HG03442 (cell line): ENCODE data around the gene IFT74.

Experiments used
- ATAC-seq: cut with Tn5 transposase; IDR thresholded peaks from one replicate; pipeline ENCODE4 v1.9.1; 2021; ENCODE audit warnings: mild to moderate bottlenecking, moderate library complexity; ENCODE audit not compliant: unreplicated experiment

IFT74 gene

DNA sequence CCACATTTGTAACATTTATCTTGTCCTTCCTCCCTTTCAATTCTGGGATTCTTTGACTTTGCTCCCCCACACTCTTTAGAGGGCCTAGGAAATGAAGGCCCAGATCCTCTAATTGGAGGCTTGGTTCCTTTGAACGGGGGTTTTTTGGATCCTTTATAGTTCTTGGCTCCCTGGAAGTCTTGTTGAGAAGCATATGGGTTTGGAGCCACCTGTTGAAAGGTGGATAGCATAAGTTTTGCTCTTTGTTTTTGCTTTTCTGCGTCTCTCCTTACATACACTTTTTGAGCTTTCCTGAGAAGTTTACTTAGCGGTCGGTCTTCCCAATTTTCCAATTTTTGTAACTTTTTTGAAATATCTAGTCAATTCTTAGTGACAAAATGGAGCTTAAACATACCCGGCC is 17.8 kb downstream of the IFT74 start:
- ATAC-seq = no peak

DNA sequence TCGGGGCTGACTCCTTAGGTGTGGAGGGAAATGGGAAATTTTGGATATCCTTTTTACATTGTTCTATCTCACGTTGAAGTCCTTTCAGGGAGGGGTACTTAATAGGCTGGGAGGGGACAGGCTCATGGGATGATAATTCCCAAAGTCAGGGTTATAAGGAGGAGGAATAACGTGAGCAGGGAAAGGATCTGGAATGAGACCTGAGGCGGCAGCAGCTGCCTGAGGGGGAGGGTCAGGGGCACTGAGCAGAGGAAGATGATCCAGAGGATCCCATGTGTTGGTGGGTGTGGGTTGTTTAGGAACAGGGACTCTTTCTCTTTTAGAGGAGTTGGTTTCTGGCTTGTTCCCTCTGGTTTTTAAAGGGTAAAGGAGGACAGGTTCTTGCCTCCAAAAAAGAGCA is 18.7 kb downstream of the IFT74 start:
- no peak for ATAC-seq

DNA sequence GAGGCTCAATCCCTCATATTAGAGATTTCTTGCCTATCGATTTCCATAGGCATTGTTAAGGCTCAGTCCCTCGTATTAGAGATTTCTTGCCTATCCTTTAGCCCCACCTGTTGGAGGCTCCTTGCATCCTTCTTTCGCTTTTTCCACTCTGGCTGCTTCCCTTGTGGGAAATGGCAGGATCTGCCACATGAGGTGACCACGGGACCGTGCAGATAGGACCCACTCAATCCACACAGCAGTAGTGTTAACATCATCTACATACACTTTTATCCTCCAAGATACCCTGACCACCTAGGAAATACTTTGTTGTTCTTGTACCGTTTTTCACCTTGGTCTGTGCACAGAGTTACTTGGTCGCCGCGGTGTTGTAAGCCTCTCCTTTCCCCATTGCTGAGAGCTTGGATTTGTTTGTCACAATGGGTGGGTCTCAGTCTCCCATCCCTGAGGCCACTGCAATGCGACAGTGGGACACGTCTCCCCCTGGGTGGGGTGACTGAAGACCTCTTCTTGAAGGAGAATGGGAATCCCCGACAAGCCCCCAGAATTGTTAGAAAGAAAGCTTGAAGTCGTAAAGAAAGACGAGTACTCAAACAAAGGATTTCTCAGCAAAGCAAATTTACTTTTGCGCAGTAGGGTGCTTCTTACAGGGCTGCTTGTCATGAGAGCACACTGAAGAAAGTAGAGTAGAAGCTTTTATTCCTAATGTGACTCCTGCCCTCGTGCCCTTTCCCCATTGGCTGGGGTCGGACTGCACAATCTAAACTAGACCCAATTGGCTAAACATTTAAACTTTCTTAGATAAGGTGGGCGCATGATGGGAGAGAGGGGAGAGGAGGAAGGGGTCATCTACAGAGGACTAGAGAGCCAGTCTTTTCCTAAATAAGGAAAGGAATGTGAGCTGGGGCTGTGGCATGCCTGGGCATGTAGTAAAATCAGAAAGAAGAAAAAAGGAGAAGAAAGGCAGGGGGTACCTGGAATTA is 19.8 kb downstream of the IFT74 start:
- no peak for ATAC-seq

DNA sequence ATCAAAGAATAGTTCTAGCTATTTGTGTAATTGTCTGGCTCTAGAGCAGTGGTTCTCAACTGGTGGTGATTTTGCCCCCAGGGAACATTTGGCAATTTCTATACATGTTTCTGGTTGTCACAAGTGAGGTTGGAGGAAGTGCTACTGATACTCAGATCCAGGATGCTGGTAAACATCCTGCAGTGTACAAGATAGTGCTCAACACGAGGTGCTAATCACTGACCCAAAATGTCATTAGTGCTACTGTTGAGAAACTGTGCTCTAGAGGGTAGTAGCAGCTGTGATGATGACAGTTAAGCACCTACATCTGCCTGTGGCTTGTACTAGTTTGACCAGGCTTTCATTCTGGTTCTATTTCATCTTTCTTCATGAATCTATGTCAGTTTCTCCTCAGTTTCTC is 27.1 kb downstream of the IFT74 start:
- ATAC-seq = peak; percentile 54

DNA sequence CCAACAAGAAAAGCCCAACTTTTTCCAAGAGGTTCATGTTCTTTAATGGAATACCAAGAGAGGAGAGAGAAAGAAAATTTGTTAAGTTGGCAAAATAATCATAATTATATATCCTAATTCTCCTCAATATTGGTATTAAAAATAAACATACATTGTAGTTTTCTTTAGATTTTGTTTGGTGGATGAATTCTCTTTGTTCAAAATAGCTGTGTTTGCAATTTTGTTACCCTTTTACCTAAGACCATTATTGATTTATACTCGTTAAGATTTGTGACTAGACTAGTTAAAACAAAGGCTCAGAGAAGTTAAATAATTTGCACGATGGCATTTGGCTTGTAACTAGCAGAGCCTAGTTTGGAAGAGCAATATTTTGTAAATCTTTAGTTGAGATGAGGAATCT is 39.6 kb downstream of the IFT74 start:
- ATAC-seq = no peak

DNA sequence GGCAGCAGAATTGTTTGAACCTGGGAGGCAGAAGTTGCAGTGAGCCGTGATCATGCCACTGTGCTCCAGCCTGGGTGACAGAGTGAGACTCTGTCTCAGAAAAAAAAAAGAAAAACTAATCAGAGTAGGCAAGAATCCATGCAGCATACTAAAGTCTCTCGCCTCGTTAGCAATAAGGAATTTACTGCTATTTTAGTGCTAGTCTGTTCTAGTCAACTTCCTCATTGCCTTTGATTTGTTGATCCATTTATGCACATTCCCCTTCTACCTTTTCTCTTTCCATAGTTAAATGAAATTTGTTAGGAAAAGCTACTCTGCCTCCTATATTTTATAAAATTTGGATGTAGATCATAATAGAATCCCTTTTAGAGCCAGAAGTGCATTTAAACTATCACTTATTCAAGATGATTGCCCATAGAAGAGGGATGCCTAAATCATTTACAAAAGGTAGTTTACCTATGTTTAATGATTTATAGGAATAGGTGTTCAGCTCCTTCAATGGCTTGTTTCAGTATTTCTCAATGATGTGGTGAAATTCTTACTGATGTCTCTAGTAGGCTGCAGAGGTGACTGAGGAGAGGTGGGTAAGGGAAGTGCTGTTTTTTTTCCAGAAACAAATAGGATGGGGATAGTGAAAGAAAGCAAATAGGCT is 47.3 kb downstream of the IFT74 start:
- no peak for ATAC-seq

DNA sequence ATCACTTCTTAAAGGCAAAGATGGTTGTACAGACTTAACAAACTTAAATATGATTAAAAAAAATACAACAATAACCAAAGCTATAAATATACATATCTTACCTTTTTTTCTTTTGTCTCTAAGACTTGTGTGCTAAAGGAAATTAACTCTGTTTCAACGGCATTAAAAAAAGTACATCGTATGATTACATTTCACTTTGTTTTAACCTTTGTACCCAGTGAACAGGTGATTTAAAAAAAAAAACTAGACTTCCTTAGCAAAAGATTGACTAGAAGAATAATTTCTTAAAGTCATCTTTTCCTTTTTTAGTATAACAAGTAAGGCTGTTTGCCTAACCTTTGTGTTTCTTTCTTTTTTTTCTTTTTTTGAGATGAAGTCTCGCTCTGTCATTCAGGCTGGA is 49.3 kb downstream of the IFT74 start, which contains the start of gene LRRC19:
LRRC19 (minus strand) TSS at position 182 of the 400 bp plus-strand sequence. CDS start 5,978 bp downstream, outside the sequence.
- no peak for ATAC-seq

DNA sequence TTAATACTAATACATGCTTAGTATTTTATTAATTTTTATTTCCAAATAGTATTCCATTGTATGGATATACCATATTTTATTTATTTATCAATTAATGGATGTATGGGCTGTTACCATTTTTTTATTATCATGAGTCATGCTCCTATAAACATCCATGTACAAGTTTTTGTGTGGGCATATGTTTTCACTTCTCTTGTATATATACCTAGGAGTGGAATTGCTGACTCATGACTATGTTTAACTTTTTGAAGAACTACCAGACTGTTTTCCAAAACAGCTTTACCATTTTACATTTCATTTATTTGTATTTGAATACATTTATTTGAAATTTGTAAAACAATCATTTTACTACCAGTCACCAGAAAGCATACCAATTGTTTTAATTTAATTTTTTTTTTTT is 63.4 kb downstream of the IFT74 start:
- ATAC-seq = no peak

DNA sequence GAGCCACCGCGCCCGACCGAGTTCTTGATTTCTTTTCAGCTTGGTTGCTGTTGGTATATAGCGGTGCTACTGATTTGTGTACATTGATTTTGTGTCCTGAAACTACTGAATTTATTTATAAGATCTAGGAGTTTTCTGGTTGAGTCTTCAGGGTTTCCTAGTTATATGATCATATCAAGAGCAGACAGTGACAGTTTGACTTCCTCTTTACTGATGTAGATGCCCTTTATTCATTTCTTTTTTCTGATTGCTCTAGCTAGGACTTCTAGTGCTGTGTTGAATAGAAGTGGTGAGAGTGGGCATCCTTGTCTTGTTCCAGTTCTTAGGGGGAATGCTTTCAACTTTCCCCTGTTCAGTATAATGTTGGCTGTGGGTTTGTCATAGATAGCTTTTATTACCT is 66.7 kb downstream of the IFT74 start:
- no peak for ATAC-seq

DNA sequence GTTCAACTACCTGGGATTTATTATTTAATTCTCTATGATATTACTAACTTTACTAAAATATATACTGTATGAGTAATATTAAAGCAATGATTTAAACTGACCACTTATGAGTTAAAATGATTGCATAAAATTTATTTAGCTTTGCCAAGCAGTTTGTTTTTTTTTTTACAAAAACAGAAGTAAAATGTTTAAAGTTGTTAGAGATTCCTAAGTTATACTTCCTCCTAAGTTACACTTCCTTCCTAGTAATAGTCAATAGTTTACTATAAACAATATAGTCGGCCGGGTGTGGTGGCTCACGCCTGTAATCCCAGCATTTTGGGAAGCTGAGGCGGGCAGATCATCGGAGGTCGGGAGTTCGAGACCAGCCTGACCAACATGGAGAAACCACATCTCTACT is 73.0 kb downstream of the IFT74 start:
- ATAC-seq = no peak

DNA sequence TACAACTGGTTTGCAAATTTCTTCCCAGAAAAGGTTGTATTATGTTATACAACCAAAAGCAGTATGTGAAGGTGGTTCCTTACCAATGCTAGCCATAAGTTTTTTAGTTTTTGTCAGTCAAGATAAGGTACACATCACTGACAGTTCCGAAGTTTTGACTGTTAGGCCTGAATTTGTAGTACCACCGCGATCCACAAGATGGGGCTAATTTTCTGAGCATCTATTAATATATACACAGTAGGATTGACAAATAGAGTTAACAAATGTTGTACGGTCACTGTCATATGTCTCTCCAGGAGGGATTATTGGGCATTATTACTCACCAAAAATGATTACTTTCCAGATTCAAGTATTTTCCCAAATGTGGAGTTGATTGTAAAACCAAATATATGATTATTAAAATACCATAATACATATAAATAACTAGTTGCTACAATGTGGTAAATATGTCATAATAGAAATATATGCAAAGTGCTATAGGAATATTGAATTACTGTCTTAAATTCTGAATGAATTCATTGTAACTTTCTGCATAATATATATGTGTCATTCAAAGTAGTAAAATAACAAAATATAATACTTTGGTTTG is 77.7 kb downstream of the IFT74 start:
- peak; percentile 88 for ATAC-seq

DNA sequence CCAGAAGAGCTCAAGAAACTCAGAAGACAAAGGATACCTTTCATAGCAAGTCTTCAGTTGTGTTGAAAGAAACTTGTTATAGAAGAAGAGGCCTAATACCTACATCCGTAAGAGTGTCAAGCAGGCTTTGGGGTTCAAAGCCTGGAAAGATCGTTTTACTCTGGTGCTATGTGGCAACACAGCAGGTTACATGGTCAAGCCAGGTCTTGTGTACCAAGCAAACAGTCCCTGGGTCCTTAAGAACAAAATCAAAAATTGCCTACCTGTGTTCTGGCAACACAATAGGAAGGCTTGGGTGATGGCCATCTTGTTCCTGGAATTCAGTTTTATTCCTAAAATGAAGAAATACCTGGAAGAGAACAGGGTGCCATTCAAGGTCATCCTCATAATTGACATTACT is 81.3 kb downstream of the IFT74 start:
- no peak for ATAC-seq

DNA sequence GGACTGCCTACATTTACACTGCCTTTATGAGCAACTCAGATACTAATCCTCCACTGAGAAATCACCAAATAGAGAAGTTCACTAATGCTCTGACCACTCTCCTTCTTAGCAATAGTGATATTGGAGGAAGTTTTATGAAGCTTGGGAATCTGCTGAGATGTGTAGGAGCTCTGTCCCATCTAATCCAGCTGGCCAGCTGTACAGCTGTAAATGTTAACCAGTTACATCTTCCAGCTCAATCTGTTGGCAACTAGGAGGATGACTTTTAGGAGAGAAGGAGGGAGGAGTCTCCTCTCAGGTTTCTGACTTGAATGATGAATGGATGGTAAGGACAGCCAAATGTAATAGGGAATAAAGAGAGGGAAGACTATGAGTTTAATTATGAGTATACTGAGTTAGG is 85.5 kb downstream of the IFT74 start:
- no peak for ATAC-seq

DNA sequence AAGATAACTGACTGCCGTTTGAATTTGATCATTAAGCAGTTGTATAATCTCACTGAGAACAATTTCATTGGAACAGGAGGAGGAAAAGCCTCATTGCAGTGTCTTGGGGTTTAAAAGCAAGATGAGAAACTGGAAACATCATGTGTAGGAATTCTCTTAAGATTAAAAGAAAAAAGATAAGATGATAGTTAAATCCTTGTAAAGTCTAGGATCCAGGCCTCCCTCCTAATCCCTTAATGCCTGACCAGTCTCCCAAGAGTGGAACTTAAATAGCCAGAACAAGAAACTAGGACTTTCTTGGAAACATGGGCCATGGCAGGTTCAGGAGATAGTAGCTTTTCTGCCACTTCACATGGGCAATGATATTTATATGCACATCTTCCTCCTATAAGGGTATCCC is 86.3 kb downstream of the IFT74 start:
- no peak for ATAC-seq

DNA sequence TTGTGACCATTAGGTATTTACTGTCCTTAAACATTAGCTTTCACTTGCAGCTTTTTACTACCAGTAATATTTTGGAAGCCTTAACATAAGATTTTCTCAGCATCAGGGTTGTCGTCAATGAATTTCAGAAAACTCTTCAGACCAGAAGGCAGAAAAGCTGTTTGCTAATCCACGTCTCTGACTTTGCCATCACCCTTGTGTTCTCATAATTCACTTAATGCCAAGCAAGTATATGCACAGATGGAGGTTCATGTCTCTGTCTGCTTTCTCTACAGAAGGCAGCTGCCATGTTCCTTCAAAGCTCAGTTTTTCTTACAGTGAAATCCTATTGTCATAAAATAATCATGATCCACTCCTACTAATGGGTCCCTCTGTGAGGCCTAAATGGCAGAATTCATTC is 87.0 kb downstream of the IFT74 start:
- ATAC-seq = no peak

DNA sequence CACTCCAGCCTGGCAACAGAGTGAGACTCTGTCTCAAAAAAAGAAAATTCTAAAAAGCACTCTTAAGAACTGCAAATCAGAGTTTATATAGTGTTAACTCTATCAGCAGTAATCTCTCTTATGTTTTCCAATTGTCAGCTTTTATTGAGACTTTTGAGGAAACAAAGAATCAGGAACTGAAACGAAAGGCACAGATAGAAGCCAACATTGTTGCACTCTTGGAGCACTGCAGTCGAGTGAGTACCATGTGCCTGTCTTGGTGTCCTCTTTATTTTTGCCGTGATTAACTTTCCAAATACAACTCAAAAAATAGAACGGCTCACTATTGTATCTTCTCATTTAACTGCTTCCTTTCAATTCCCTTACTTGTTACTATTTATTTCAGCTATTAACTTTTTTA is 90.9 kb downstream of the IFT74 start:
- no peak for ATAC-seq

DNA sequence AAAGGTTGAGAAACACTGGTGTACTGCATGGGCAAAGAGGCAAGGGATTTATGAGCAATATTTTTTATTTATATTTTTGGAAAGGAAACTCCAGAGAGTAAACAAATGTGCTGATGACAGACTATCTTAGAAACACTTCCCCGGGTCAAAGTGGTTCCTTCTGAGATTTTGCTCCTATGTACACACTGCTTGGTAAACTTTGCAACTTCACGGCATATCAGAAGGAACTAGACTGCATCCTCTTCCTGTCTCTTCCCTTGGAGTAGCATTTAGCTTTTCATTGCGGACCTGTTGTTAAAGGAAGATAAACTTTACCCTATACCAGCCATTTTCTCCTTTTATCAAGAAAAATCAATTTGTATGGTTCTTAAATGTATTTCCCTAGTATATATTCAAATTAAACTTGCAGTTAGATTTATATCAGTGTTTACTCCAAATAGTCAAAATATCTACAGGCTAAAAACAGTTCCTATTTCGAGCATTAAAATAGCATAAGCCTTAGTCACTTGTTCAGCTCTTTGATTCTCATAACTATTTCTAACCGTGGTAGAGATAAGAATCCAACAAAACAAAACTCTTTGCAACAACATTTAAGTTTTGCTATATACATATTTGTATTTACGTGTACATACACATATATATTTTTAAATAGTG is 97.3 kb downstream of the IFT74 start:
- no peak for ATAC-seq

DNA sequence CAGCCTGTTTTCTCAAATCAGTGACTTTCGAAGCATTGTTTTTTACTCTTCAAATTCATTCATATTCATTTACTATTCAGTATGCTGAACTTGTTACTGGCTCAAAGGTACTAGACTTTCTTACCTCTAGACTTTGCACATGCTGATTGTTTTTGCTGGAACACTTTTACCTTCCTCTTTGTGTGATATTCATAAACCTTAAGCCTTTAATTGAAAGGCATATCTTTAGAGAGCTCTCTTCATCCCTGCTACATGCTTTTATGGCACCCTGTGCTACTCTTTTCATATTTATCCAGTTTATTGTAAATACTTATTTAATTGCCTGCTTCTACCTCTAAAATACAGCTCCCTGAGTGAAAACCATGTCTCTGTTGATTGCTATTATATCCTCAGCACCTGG is 97.9 kb downstream of the IFT74 start:
- ATAC-seq = no peak

DNA sequence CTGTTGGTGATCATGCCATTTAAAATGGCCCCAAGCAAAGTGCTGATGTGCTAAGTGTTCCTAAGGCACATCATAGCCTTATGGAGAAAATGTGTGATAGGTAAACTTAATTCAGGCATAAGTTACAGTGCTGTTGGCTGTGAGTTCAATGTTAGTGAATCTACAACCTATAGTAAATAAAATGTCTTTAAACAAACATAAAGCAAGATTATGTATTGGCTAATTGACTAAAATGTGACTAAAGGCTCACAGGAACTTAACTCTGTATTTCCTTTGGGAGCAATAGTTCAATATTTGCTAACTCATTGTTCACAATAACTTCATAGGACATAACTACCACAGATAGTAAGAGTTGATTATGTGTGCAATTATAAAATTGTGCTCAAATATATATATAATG is 98.6 kb downstream of the IFT74 start:
- ATAC-seq = no peak

DNA sequence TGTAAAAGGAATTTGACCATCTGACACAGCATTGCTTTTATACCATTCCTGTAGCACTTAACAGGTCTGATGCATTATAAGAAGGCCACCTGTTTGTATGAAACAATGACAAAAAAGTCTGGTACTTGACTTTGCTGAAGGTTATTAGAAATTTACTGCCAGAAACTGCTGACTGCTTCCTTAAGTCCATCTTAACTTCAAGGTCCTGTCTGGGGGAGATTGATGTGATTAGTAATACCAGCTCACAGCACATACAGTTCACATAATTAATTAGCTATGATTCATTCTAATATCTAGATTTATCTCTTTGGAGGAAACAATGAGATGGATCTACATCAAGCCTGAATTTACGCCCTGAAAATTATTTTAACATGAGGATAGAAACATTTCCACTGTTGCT is 103.2 kb downstream of the IFT74 start:
- no peak for ATAC-seq

DNA sequence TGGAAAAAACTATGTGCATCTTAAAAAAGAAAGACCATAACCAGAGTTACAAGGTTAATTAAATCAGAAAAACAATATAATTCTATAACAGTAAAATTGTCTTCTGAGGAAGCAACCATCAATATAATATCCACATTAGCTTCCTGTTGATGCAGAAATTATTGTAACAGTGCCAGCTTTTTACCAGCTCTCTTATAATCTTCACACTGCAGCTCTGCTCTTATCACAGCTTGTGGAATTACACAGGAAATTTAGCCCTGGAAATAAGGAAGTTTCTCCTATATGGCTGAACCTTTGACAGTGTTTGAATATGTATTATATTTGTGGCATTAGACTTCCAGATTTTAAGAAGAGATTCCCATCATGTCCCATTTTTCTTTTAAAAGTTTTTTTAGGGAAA is 103.7 kb downstream of the IFT74 start:
- ATAC-seq = no peak
